Measurements from ENCODE around the gene CDH16.
"Not testable (repeated sequence)": the region's sequence is repeated elsewhere in the genome, so short reads cannot be mapped to it uniquely, and the experiment has no call there.

The CDH16 gene, protein sequence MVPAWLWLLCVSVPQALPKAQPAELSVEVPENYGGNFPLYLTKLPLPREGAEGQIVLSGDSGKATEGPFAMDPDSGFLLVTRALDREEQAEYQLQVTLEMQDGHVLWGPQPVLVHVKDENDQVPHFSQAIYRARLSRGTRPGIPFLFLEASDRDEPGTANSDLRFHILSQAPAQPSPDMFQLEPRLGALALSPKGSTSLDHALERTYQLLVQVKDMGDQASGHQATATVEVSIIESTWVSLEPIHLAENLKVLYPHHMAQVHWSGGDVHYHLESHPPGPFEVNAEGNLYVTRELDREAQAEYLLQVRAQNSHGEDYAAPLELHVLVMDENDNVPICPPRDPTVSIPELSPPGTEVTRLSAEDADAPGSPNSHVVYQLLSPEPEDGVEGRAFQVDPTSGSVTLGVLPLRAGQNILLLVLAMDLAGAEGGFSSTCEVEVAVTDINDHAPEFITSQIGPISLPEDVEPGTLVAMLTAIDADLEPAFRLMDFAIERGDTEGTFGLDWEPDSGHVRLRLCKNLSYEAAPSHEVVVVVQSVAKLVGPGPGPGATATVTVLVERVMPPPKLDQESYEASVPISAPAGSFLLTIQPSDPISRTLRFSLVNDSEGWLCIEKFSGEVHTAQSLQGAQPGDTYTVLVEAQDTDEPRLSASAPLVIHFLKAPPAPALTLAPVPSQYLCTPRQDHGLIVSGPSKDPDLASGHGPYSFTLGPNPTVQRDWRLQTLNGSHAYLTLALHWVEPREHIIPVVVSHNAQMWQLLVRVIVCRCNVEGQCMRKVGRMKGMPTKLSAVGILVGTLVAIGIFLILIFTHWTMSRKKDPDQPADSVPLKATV

DNA sequence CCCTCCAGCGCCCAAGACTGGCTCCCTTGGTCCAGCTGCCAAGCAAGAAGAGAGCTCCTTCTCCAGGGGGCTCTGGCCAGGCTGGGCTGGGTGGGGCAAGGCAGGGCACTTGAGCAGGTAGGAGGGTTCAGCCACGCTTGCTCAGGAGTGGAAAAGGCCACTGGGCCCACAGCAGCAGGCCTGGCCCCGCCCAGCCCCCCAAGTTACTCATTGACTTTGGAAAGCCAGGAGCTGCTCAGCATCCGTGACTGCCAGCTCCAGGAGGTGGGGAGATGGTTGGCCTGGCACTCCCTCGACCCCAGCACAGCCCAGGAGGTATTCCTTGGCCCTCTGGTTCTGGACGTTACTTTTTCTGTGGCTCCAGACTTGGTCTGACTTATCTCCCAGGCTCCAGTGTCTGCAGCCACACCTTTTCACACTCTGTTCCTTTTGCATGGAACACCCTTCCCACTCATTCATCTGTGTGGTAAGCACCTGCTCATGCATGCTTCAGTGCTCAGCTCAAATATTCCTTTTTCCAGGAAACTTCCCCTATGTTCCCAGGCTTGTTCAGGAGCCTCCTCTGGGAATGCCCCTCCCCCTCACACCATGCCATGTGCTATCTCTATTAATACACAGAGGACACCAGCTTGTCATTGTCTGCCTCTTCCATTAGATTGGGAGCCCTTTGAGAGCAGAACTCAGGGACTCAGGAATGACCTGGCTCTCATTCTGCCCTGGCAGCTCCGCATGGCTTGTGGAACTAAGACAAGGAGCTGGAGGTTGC, at the start of gene CDH16:
Gene CDH16 (minus strand): TSS at position 83 of the 766 bp plus-strand sequence. CDS start 820 bp downstream, outside the sequence.
- no peak for FAIRE-seq

DNA sequence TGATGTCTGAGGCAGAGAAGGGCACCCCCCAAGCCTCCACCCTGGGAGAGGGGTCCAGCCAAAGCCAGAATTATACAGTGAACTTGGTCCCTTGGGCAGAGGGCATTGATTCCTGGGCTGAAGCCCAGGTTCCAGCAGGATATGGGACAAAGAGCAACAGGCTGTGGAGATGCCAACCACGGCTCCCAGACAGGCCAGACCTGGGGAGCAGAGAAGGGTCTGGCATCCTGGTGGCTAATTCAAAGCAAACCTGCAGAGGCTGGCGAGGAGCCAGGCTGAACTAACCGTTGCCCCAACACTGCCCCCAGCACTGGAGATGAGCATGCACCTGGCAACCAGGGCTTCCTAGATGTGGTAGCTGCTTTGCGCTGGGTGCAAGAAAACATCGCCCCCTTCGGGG, 45.4 kb upstream of the CDH16 start:
- no peak for FAIRE-seq

DNA sequence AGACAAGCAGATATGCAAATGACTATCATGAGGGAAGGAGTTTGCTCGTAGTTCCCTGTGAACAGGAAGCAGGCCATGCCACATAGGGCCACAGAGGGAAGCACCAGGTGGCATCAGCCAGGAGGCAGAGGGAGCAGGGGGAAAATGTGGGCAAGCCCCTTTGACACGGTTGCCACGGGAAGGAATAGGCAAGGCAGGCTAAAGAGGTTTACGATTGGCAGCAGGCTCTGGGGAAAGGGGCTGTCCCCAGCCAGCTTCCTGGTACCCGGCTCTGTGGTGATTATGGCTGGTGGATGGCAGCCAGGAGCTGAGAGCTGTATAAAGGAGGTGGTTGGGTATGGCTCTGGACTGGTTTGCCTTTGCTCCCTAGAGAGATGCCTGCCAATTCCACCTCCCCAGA, 43.2 kb upstream of the CDH16 start:
- FAIRE-seq = no peak

DNA sequence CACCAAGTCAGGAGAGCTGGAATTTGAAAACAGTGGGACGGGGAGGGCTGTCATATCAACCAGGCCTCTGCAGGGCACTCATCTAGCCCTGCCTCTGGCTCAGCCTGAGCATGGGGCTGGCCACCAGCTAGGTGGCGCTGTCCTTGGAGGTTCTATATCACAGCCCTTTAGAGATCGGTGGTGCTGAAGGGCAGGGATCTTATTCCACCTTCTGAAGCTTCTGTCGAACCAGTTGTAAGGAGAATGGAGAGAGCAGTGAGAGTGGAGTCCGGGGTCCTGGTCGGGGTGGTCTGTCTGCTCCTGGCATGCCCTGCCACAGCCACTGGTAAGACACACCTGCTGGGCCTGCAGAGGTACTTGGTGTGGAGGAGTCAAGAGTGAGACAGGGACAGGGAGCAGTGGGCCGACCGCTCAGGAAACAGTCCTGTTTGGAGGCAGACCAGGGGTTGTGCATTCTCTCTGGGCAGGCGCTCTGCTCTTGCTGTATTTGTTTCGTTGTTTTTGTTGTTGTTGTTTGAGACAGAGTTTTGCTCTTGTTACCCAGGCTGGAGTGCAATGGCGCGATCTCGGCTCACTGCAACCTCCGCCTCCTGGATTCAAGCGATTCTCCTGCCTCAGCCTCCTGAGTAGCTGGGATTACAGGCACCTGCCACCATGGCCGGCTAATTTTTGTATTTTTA, 42.5 kb upstream of the CDH16 start, which contains the start of gene CES3:
Gene CES3 (plus strand): TSS at position 202 of the 680 bp plus-strand sequence. CDS start 42 bp downstream, at position 244.
- FAIRE-seq = peak; percentile 84

DNA sequence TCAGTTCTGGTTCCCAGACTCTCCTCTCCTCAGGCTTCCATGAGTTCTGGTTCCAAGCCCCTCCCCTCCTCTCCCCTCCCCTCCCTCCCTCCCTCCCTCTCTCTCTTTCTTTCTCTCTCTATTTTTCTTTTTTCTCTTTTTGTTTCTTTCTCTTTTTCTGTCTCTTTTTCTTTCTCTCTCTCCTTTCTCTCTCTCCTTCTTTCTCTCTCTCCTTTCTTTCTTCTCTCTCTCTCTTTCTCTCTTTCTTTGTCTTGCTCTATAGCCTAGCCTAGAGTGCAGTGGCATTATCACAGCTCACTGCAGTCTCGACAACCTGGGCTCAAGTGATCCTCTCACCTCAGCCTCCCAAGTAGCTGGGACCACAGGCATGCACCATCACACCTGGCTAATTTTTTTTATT, 41.6 kb upstream of the CDH16 start:
- no peak for FAIRE-seq

DNA sequence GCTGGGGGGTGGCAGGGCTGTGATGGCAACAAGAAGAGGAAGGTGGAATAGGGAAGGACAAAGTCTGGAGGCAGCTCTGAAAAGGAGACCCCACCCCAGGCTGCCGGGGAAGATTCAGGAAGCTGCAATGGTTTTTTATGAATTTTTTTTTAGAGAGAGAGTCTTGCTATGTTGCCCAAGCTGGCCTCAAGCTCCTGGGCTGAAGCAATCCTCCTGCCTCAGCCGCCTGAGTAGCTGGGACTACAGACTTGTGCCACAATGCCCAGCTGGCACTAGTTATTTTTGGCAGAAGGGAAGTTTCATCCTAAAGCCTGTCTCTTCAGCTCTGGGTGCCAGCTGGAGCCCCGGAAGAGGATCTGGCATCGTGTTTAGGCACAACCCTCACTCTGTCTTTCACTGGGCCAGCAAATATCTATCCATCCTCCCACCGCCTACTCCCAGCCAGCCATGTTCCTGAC, 41.0 kb upstream of the CDH16 start:
- no peak for FAIRE-seq

DNA sequence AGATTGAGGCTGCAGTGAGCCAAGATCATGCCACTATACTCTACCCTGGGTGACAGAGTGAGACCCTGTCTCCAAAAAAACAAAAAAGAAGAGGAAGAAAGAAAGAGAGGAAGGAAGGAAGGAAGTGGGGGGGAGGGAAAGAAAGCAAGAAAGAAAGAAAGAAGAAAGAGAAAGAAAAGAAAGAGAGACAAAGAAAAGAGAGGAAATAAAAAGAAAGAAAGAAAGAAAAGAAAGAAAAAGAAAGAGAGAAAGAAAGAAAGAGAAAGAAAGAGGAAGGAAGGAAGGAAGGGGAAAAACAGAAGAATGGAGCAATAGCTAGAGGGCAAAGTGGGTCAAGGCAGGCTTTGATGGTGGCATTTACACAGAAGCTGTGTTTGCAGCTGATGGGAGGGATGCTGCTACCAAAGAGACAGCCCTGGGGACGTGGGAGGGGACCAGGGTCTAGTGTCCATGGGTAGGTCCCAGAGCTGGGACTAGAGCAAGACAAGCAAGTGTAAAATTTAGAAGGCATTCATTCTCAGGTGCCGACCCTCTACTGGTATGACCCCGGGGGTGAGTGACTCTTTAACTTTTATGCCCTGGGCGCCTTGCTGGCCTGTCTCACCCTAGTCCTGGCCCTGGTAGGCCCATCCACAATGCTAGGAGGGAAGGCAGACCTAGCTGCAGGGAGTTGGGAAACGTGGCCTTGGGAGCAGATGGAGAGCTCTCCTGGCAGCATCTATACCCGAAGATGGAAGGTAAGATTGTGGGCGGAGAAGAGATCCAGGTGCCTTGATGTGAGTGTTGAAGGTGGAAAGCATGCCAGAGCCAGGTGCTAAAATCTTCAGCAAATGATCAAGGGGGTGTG, 40.4 kb upstream of the CDH16 start:
- FAIRE-seq = no peak

DNA sequence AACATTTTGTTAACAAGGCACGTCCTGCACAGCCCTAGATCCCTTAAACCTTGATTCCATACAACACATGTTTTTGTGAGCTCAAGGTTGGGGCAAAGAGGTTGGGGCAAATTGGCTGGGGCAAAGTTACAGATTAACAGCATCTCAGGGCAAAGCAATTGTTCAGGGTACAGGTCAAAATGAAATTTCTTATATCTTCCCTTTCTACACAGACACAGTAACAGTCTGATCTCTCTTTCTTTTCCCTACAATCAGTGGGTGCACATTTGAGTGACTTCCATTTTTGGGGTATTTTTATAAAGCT, 37.4 kb upstream of the CDH16 start:
- FAIRE-seq = not testable (repeated sequence)

DNA sequence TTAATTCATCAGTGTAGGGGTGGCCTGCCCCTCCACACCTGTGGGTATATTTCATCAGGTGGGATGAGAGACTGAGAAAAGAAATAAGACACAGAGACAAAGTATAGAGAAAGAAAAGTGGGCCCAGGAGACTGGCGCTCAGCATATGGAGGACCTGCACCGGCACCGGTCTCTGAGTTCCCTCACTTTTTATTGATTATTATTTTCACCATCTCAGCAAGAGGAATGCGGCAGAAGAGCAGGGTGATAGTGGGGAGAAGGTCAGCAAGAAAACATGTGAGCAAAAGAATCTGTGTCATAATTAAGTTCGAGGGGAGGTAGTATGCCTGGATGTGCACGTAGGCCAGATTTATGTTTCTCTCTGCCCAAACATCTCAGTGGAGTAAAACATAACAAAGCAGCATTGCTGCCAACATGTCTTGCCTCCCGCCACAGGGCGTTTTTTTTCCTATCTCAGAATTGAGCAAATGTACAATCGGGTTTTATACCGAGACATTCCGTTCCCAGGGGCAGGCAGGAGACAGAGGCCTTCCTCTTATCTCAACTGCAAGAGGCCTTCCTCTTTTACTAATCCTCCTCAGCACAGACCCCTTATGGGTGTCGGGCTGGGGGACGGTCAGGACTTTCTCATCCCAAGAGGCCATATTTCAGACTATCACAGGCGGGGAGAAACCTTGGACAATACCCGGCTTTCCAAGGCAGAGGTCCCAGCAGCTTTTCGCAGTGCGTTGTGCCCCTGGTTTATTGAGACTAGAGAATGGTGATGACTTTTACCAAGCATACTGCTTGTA, 36.9 kb upstream of the CDH16 start:
- not testable (repeated sequence) for FAIRE-seq

DNA sequence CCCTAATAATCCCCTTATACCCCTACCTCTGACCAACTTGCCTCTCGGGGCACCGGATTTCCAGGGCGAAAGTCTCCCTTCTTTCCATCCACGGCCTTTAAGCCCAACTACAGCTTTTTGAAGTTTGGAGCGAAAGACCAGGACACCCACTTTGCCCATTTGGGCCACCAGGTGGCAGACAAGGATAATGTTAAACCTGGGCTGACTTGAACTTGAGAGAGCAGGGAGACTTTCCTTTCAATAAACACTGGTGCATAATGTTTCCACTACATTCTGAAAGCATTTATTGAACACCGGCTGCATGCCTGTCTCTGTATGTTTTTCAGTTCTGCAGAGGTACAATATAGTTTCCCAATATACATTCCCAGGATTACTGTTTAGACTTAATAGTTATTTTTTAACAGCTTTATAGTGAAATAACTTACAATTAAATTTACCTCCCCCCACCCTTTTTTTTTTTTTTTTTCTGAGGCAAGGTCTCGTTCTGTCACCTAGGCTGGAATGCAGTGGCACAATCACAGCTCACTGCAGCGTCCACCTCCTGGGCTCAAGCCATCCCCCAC, 35.5 kb upstream of the CDH16 start:
- FAIRE-seq = peak; percentile 81

DNA sequence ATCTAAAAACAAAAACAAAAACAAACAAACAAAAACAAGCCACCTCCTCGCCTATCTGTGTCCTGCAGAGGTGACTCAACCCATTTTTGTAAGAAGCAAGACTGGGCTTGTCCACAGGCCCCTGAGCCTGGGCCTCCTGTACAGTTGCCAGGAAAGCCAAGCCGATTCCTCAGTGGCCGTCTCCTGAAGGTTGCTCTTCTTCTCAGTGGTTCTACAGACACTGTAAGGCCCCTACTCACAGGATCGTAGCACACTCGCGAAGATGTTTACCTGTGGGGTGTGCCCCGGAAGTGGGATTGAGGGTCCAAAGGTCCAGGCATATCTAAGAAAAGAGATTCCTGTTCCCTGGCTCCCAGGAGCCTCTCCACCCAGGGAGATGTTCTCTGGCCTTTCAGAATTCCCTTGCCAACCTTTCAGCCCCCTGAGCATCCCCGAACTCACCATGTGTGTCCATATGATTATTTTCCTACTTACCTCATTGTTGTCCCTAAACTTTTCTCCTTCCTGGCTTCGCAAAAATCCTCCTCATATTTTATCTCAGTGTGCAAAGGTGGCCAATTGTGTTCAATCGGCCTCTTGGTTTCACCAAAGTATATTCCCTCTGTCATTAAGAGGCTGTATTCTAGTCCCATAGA, 34.9 kb upstream of the CDH16 start:
- no peak for FAIRE-seq

DNA sequence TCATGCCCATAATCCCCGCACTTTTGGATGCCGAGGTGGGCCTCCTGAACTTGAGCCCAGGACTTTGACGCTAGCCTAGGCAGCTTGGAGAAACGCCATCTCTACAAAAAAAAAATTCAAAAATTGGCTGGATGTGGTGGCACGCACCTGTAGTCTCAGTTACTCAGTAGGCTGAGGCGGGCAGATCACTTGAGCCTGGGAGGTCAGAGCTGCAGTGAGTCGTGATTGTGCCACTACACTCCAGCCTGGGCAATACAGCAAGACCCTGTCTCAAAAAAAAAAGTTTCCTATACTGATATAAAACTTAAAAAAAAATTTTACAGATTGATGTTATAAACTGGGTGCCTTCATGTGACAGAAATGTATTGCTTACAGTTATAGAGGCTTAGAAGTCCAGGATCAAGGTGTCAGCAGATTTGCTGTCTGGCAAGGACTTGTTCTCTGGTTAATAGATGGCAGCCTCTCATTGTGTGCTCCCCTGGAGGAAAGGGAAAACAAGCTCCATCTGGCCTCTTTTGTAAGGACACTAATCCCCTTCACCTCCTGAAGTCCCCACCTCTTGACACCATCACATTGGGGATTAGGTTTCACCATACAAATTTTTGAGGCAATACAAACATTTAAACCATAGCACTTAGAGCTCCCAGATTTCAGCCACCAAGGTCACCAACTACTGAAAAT, 33.9 kb upstream of the CDH16 start:
- no peak for FAIRE-seq

DNA sequence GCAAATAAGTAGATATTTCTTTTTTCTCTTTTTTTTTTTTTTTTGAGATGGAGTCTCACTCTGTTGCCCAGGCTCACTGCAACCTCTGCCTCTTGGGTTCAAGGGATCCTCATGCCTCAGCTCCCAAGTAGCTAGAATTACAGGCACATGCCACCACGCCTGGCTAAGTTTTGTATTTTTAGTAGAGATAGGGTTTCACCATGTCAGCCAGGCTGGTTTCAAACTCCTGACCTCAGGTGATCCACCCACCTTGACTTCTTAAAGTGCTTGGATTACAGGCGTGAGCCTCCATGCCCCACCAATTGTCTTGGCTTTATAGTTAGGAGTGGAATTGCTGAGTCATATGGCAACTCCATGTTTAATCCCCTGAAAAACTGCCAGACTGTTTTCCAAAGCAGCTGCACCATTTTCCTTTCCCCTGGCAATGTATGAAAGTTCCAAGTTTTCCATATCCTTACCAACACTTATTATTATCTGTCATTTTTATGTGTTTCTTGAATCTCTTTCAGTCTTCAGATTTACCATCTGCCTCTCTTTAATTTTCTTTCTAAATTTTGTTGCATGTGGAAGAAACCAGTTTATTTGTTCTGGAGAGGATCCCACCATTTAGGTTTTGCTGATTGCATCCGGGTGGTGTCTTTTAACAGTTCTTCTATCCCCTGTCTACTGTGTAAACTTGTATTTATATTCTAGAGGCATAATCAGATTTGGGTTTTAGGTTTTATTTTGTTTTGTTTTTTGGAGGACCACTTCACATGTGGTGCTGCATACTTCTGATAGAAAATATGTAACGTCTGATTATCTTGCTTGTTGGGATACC, 32.5 kb upstream of the CDH16 start:
- FAIRE-seq = no peak

DNA sequence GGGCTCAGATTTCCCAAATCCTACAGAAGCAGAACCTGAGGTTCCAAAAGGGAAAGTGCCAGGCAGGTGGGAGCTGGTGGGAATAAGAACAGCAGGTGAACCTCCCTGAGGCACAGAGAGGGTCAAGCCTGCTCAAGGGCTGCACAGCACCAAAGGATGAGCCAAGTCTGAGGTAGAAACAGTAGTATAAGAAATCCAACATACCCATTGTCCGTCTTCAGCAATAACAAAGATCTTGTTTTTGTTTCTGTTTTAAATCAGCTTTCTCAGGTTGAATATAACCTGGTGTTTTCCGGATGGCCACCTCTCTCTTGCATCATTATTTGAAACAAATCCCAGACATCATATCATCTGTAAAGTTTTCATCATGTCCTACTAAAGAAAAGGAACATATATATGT, 31.8 kb upstream of the CDH16 start:
- FAIRE-seq = no peak

DNA sequence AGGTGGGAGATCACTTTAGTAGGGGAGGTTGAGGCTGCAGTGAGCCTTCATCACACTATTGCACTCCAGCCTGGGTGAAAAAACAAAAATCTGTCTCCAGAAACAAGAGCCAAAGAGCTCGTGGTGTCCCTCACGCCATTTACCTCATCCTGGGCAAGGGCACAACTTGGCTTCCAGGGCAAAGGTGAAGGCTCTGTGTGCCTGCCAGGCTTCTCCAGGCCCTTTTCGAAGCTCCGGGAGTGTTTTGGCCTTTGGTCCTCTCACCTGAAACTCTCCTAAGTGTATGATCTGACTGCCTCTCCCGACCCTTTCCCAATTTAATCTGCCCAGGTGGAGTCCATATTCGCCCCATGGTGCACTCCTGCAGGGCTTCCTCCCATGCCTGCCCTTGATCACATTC, 30.8 kb upstream of the CDH16 start:
- FAIRE-seq = no peak

DNA sequence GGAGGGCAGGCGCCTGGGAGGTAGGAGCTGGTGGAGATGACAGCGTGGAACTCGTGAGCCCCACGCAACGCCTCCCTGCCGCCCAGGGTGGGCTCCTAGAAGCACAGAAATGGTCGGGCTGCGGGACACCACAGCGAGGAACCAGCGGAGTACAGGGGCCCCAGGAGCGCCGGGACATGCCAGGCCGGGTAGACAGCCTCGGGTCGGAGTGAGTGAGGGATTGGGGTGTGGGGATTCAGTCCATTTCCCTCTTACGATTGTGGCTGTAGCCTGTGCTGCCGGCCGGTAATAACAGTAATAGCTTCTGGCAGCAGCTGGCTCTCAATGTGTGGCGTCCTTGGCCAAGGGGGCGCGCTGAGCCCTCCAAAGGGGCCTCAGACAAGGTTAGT, 30.1 kb upstream of the CDH16 start:
- FAIRE-seq = no peak

DNA sequence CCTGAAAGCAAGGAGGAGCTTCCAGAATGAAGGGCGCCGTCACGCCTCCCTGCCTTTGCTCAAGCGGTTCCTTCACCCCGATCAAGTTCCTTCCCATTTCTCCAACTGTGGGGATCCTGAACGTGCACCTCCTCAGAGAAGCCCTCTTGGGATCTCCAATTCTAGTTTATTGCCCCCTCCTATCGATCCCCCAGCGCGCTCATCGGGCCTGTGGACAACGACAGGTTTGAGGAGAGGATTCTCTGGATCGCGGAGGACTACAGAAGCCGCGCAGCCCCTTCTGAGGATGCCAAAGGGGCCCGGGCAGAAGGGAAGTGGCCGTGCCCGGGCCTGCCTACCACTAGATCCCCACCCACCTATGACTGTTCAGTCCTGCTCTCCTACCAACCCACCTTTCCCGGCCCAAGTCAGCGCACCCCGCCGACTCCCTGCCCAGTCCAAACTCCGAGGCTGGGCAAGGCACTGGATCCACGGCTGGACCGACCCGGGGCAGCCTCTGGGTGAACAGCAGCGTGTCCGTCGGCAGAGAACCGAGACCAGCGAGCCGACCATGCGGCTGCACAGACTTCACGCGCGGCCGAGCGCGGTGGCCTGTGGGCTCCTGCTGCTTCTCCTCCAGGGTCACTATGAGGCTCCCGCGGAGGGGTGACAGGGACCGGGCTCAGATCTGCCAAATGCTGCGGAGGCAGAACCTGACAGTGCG, 29.6 kb upstream of the CDH16 start:
- no peak for FAIRE-seq
